NCI-H510A treated with DMSO at 0.1 percent for 48 hours (cell line): ENCODE results near the gene CEP112.

Experiments used
- DNase-seq: peaks from one replicate; lab custom pipeline; 2025; lab: John Stamatoyannopoulos, UW

Gene CEP112

GRCh38 chr17:65638221-65638975 is 553.5 kb downstream of the CEP112 start:
- DNase-seq = no peak

- no peak for DNase-seq
Measured at GRCh38 chr17:65637786-65638185, 554.1 kb downstream of the CEP112 start.

- DNase-seq = no peak
Measured at GRCh38 chr17:65634533-65634932, 557.4 kb downstream of the CEP112 start.

- peak; percentile 74 for DNase-seq
Measured at GRCh38 chr17:65633988-65634387, 557.9 kb downstream of the CEP112 start.

- no peak for DNase-seq
Measured at GRCh38 chr17:65633146-65633881, 558.6 kb downstream of the CEP112 start.

GRCh38 chr17:65630502-65630901 is 561.4 kb downstream of the CEP112 start:
- DNase-seq = peak; percentile 12

GRCh38 chr17:65629234-65629690 is 562.7 kb downstream of the CEP112 start:
- DNase-seq = peak; percentile 86

GRCh38 chr17:65628644-65629036 is 563.3 kb downstream of the CEP112 start:
- DNase-seq = no peak

GRCh38 chr17:65627891-65628643 is 563.9 kb downstream of the CEP112 start:
- DNase-seq = peak; percentile 77

- peak; percentile 31 for DNase-seq
Measured at GRCh38 chr17:65627108-65627507, 564.8 kb downstream of the CEP112 start.

GRCh38 chr17:65626451-65626850 is 565.5 kb downstream of the CEP112 start:
- no peak for DNase-seq

- DNase-seq = no peak
Measured at GRCh38 chr17:65618516-65618915, 573.4 kb downstream of the CEP112 start.

- no peak for DNase-seq
Measured at GRCh38 chr17:65617496-65617895, 574.4 kb downstream of the CEP112 start.

GRCh38 chr17:65609749-65610148 is 582.2 kb downstream of the CEP112 start:
- no peak for DNase-seq

GRCh38 chr17:65609286-65609685 is 582.6 kb downstream of the CEP112 start:
- DNase-seq = no peak

GRCh38 chr17:65604070-65604469 is 587.9 kb downstream of the CEP112 start:
- DNase-seq = no peak

- DNase-seq = no peak
Measured at GRCh38 chr17:65601881-65602280, 590.1 kb downstream of the CEP112 start.

- DNase-seq = no peak
Measured at GRCh38 chr17:65601145-65601544, 590.8 kb downstream of the CEP112 start.

- DNase-seq = no peak
Measured at GRCh38 chr17:65600518-65600917, 591.4 kb downstream of the CEP112 start.

- no peak for DNase-seq
Measured at GRCh38 chr17:65599650-65600049, 592.3 kb downstream of the CEP112 start.

- DNase-seq = no peak
Measured at GRCh38 chr17:65598746-65599145, 593.2 kb downstream of the CEP112 start.

- DNase-seq = no peak
Measured at GRCh38 chr17:65595071-65595656, 596.8 kb downstream of the CEP112 start.
